GM21619 (cell line): ENCODE data around the gene SPSB1.

ENCODE experiments used
- ATAC-seq: cut with Tn5 transposase; IDR thresholded peaks from one replicate; pipeline ENCODE4 v1.9.1; 2021; ENCODE audit not compliant: unreplicated experiment

SPSB1 gene

GRCh38 chr1:9317591-9318417 lies 25.1 kb downstream of the SPSB1 start:
- no peak for ATAC-seq

GRCh38 chr1:9319208-9319788 lies 26.6 kb downstream of the SPSB1 start:
- no peak for ATAC-seq

- ATAC-seq: no peak
These were observed 27.3 kb downstream of the SPSB1 start for GRCh38 chr1:9319789-9320519.

GRCh38 chr1:9320520-9321479 lies 28.1 kb downstream of the SPSB1 start:
- ATAC-seq: no peak

DNA sequence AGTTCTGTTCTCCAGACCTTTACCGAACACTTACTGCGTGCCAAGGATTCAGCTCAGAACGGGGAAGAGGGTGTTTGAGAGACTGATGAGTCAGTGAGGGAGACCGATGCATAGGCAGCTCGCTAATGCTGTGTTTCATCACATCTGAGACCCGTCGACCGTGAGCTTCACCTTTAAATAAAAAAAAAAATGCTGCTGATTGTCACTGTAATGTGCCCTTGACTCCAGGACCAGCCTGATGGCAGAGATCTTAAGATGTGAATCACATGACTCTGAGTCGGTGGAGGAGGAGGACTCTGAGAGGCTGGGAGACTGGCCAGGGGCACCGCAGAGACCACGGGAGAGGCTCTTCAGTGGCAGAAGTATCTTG lies 28.8 kb downstream of the SPSB1 start:
- no peak for ATAC-seq

DNA sequence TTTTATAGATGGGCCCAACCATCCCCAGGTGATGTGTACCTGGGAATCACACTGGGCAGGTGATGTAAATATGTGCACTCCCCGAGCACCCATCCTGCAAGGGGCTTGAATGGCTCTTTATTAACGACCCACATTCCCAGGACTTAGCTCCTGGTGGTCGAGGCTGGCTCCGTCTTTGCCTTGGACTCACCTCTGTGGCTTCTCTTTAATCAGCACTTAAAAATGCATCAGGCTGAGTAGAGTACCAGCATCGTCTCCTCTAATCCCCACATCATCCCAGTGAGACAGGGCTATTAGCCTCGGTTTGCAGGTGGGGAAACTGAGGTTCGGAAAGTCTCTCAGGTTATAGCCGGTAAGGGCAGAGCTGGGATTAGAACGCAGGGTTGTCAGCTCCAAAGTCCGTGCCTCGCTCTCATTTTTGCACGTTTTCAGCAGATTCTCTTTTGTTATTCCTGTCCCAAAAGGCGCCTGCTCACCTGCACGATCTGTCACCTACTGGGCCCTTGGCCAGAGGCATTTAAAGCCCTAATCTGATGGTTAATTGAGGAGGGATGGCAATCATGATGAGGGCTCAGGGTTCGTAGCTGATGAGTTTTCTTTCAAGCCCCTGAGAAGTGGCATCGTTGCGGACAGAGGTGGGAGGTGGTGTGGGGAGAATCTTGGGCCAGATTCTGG lies 29.4 kb downstream of the SPSB1 start:
- no peak for ATAC-seq

- no peak for ATAC-seq
These were observed 30.1 kb downstream of the SPSB1 start for GRCh38 chr1:9322661-9323244.

DNA sequence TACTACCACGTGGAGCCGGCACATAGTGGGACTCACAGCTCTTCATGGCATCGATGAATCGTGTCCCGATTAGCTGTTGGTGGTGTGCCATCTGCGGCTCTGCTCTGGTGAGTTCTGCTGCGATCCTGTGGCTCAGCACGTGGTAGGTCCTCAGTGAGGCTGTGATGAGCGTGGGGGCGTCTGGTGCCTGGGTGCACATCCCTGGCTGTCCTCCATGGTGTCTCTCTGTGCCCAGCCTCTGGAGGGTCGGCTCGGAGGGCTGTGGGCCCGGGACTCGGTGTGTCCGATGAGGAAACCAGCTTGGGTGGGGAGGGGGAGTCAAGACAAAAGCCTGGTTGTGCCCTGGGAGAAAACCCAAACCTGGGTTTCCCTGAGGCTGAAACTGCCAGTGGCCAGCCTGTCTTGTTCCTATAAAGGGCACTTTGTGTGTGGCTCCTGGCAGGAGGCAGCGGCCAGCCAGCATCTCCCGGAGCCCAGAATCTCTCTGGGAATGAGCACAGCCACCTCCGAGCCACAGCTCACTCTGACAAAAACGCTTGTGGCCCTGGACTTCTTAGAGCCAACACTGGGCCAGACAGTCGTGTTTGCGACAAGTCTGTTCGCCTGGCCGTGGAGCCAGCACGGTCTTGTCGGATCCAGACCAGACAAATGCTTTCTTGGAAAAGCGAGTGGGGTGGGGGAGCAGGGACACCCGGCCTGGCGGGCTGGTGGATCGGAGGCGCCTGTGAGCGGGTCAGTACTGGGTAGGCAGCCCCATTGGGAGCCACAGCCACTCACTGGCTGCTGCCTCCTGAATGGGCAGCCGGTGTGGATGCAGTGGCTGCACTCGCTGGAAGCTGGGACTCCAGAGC lies 31.8 kb downstream of the SPSB1 start:
- ATAC-seq: no peak

- ATAC-seq: no peak
These were observed 33.9 kb downstream of the SPSB1 start for GRCh38 chr1:9326596-9326995.

DNA sequence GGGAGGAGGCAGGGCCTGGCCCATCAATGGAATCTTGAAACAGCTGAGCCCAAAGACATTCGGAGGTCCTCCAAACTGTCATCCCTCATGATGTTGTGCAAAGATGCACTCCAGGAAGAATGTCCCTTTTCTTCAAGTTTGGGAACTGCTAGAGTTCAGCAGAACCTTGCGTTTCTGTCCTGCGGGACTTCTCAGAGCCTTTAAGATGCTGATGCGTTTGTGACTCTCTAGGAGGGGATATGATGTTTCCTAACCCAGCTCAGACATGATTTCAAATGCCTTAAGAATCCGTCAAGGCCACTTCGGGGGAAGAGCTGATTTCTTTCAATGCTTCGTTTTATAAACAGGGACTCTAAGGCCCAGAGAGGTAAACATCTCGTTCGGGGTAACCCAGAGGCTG lies 35.5 kb downstream of the SPSB1 start:
- ATAC-seq: no peak

DNA sequence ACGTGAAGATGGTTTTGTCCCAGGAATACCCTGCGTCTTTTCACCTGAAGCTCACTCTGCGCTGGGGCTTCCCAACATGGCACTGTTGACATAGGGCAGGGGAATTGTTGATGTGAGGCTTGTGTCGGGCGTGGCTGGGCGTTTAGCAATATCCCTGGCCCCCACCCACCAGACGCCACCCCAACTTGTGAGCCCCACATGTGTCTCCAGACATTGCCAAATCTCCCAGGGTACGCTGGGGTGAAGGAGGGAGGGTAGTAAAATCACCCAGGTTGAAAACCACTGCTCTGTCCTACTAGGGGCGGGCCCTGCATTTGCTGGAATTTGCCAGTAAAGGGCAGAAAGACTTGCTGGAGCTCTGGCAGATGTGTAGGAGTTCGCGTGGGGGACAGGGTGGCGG lies 36.0 kb downstream of the SPSB1 start:
- ATAC-seq: no peak

- ATAC-seq: no peak
These were observed 38.3 kb downstream of the SPSB1 start for GRCh38 chr1:9331016-9331415.

DNA sequence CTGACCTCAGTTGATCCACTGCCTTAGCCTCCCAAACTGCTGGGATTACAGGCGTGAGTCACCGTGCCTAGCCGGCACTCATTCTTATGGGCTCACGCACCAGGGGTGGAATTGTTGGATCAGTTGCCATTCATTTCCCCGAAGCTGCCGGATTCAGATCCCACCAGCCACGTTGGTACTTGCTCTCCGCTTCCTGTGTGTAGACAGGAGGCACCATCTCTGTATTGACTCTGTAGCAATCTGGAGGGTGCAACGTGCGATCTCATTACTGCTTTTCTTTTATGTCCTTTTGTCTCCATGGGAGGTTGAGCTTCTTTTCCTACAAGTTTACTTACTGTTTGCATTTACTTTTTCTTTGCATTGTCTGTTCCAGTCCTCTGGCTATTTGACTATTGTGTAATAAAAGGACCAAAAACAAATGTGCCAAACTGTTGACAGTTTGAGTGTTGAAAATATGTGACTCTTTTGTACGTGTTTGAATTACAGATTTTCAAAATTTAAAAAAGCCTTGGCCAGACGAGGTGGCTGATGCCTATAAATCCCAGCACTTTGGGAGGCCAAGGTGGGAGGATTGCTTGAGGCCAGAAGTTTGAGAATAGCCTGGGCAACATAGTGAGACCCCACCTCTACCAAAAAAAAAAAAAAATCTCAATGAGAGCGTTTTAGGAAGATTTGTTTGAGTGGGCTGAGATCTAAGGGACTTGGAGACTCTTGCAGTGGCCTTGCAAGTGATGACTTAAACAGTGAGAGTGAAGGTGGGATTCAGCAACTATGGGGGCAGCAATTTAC lies 39.1 kb downstream of the SPSB1 start:
- no peak for ATAC-seq

DNA sequence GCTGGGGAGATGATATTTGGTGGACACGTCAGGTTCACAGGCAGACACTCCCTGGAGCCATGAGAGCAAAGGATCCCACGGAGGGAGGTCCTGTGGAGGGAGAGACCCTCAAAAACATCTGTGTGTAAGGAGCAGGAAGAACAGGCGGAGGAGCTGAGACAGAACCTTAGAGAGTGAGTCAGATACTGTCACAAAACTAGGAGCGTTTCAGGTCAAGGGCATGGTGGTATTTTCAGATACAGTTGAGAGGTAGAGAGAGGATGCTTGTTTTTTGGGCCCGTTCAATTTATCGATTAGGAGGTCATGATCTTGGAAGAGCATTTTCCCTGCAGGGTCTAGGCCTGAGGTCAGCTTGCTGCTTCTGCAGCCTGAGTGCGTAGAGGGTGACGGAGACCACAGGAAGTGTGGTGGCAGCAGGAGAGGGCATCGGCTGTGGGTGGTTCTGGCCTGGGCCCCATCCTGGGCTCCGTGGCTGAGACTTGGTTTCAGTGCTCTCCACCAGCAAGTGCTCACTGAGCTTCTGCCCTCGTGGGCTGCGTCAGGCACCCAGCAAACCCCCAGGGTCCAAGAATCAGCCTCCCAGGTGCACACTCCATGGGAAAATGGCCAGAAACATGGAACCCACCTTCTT lies 39.9 kb downstream of the SPSB1 start:
- ATAC-seq: no peak

DNA sequence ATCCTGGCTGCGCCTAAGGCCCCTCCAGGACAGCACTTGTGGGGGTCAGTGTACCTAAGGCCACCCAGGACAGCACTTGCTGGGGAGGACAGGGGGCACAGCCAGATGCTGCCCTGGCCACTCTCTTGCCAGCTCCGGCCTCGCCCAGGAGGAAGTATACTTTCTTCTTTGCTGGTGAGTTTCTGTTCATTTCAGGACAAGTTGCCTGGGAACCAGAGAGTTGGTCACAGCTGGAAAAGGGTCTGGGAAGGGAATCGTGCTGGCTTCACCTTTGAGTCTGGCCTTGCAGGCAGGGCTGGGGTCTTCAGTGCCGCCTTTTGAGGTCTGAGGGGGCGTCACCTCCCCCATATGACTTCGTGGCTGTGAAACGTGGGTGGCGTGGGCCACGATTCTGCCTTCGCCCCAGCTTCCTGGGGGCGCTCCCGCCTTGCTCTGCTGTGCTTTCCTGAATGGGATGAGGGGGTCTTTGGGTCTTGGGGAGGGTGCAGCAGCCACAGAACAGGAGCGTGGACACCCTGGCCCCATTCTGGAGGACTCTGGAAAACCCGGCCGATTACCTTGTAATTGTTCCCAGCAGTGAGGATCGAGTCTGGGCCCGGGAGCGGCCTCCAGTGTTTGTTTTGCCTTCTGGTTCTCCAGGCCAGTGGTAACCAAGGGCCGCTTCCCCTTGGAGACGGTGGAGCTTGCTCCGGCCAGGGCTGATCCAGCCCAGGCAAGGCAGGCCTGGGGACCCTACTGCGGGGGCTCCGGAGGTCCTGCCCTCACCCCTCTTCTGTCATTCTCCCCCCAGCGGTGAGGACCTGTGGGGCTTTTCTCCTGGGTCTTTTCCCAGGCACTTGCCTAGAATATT lies 45.9 kb downstream of the SPSB1 start:
- ATAC-seq: no peak

DNA sequence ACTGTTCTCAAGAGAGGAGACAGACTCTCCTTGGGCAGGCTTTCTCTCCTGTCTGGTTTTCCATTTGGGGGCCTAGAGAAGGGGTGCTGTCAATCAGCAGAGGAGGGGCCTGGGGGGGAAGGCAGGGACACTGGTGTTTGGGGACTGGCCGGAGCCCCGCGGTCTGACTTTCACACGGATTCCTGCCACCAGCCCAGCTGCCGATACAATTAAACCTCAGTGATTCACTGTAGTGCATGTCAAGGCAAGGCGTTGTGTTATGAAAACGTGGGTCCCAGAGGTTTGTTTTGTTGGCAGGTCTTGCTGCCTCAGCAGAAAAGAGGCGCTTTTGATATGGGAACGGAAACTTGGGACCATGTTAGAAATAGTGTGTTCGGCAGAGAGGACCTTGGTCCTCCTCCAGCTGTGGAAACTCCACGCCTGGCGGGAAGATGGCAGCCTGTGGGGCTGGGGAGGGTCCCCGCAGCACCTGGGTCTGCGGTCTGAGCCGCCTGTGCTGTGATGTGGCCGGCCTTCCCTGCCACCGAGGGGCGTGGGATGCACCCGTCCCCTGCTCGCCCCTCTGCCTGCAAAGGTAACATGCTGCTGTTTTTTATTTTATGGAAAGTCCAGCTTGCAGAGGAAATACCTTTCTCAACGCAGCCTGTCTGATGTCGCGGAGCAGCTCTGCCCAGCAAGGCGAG lies 47.6 kb downstream of the SPSB1 start:
- no peak for ATAC-seq
